PC-9 (cell line): ENCODE results near the gene ITGB5. TPM values are rescaled to one million over a fixed set of nuclear protein-coding genes. Genes with fewer than 3 reads are reported as not detected.

Source experiments
- BruUV-seq: library from RNA; stranded (reverse); fragments of 400-500 nt; replicated peaks from 2 replicates; lab custom pipeline; 2021; lab: Mats Ljungman, UMichigan
- CTCF ChIA-PET: fragments of 300-600 bp; sonication (Branson Sonifier 250); formaldehyde crosslinking; loops from one replicate; lab custom pipeline; 2022; ENCODE audit warnings: antibody characterized with exemption; lab: Charles Lee
- POLR2A ChIA-PET: fragments of 300-600 bp; sonication (Branson Sonifier 250); formaldehyde crosslinking; loops from one replicate; lab custom pipeline; 2022; ENCODE audit warnings: antibody characterized with exemption; ENCODE audit not compliant: unreplicated experiment; lab: Charles Lee
- DNase-seq, 2 experiments: peaks; one replicate each; pipeline versions ENCODE4 v3.0.0 to v3.0.0-alpha.2; 2015 to 2022; ENCODE audit warnings: mixed read lengths in 1 of 2
- H2AFZ ChIP-seq: fragments of 200-600 bp; sonication (generic); 2 replicates; pipeline ENCODE4 v1.8.1; 2017; ENCODE audit warnings: antibody characterized with exemption
- H3F3A ChIP-seq: fragments of 200-600 bp; sonication (generic); 2 replicates; pipeline ENCODE4 v1.8.1; 2017; ENCODE audit warnings: antibody characterized with exemption, mild to moderate bottlenecking, low read depth; ENCODE audit not compliant: insufficient read depth
- H3K27ac ChIP-seq: fragments of 200-600 bp; sonication (generic); 2 replicates; pipeline ENCODE4 v1.6.1; 2016; ENCODE audit warnings: mixed run types
- H3K27me3 ChIP-seq: fragments of 200-600 bp; sonication (generic); 2 replicates; pipeline ENCODE4 v1.6.1; 2016; ENCODE audit warnings: low read depth, mixed run types; ENCODE audit not compliant: insufficient read depth
- H3K36me3 ChIP-seq: fragments of 200-600 bp; sonication (generic); 2 replicates; pipeline ENCODE4 v1.6.1; 2016; ENCODE audit warnings: low read depth, mixed run types
- H3K4me1 ChIP-seq: fragments of 200-600 bp; sonication (generic); replicated peaks from 2 replicates; pipeline ENCODE4 v1.6.1; 2016; ENCODE audit warnings: mixed run types; ENCODE audit not compliant: insufficient read depth
- H3K4me2 ChIP-seq: fragments of 200-600 bp; sonication (generic); 2 replicates; pipeline ENCODE4 v1.6.1; 2017; ENCODE audit warnings: mixed run types
- H3K4me3 ChIP-seq: fragments of 200-600 bp; sonication (generic); 2 replicates; pipeline ENCODE4 v1.6.1; 2016; ENCODE audit warnings: mixed run types
- H3K79me2 ChIP-seq: fragments of 200-600 bp; sonication (generic); 2 replicates; pipeline ENCODE4 v1.6.1; 2017; ENCODE audit warnings: low read depth, mixed run types
- H3K9me2 ChIP-seq: fragments of 200-600 bp; sonication (generic); 2 replicates; pipeline ENCODE4 v1.8.1; 2017; ENCODE audit warnings: mild to moderate bottlenecking; ENCODE audit not compliant: insufficient read depth
- H3K9me3 ChIP-seq: fragments of 200-600 bp; sonication (generic); 2 replicates; pipeline ENCODE4 v1.8.1; 2016; ENCODE audit warnings: low read depth; ENCODE audit not compliant: insufficient read depth
- H4K20me1 ChIP-seq: fragments of 200-600 bp; sonication (generic); 2 replicates; pipeline ENCODE4 v1.8.1; 2017; ENCODE audit not compliant: insufficient read depth
- EZH2 ChIP-seq: fragments of 200-600 bp; sonication (generic); IDR thresholded peaks from 2 replicates; pipeline ENCODE4 v1.8.0; 2017; ENCODE audit warnings: antibody characterized with exemption, low read depth
- intact Hi-C: fragments of 100-400 bp; cut with micrococcal nuclease; formaldehyde crosslinking; loops from one replicate; pipeline ENCODE4 v1.10.0; 2022; ENCODE audit not compliant: unreplicated experiment
- total RNA-seq: library from RNA; stranded (reverse); gene quantifications from 2 replicates; pipeline ENCODE4 v1.2.3, GENCODE V29; 2021
- TF ChIP-seq, protein P1 (sequence below): fragments of 200-600 bp; sonication (generic); conservative IDR thresholded peaks from 2 replicates; pipeline ENCODE4 v1.6.1; 2017; ENCODE audit warnings: mixed run types, antibody characterized with exemption, mild to moderate bottlenecking, moderate library complexity

Gene ITGB5
- total RNA-seq, 1 experiment from 2014 or later = 226 TPM

DNA sequence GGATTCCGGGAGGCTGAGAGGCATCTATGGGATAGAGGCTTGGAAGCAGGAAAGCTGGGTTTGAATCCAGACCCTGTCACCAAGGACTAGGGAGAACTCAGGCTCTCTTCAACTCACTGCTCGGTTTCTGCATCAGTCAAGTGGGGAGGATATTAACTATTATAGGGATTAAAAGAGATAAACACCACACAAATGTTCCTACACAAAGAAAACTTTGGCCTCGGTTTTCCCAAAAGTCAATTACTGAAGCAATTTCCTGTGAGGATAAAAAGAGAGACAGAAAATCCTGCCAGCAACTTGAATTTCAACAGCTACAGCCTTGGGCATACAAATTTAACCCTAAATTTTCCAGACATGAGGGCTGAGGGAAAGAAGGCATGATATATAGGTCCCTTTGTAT, 36.0 kb downstream of the ITGB5 start:
- ChIA-PET POLR2A (no interaction called here), CTCF (no interaction called here)
- intact Hi-C loops = no loop called here
- Histone ChIP-seq H3K4me2 (no peak overlapping the region), H3K9me2 (no peaks in the 10 kb centered on the region), H3K4me1 (peaks cover 9% of the 10 kb centered on the region), H3K27me3 (no peaks in the 10 kb centered on the region), H4K20me1 (no peaks in the 10 kb centered on the region), H3K36me3 (peaks cover 21% of the 10 kb centered on the region), H3K27ac (no peak overlapping the region), H2AFZ (no peak overlapping the region), H3K4me3 (no peak overlapping the region), H3K79me2 (peaks cover 14% of the 10 kb centered on the region), H3F3A (peaks cover 15% of the 10 kb centered on the region), H3K9me3 (no peaks in the 10 kb centered on the region)
- no peak for DNase-seq
- TF ChIP-seq EZH2 = no peak
- TF ChIP-seq, protein P1, sequence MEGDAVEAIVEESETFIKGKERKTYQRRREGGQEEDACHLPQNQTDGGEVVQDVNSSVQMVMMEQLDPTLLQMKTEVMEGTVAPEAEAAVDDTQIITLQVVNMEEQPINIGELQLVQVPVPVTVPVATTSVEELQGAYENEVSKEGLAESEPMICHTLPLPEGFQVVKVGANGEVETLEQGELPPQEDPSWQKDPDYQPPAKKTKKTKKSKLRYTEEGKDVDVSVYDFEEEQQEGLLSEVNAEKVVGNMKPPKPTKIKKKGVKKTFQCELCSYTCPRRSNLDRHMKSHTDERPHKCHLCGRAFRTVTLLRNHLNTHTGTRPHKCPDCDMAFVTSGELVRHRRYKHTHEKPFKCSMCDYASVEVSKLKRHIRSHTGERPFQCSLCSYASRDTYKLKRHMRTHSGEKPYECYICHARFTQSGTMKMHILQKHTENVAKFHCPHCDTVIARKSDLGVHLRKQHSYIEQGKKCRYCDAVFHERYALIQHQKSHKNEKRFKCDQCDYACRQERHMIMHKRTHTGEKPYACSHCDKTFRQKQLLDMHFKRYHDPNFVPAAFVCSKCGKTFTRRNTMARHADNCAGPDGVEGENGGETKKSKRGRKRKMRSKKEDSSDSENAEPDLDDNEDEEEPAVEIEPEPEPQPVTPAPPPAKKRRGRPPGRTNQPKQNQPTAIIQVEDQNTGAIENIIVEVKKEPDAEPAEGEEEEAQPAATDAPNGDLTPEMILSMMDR = no peak
- BruUV-seq = no TSS peak

DNA sequence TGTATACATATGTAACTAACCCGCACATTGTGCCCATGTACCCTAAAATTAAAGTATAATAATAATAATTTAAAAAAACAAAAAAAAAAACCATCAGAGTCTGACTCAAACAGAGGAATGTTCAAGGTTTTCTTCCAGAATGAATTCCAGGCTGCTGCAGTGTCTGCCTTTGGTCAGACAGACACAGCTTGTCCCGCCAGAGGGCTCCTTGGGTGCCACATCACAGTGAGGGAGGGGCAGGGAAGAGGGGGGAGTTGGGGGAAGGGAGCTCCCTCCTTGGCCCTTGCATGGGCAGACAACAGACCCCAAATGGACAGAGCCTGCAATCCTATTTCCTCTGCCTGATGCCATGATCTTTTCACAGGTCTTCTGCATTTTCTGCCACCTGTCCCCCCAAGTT, 36.5 kb downstream of the ITGB5 start:
- no peak for DNase-seq
- CTCF ChIA-PET = no interaction called here
- intact Hi-C loops = no loop called here
- Histone ChIP-seq H3K27ac (no peak overlapping the region), H3K79me2 (peaks cover 11% of the 10 kb centered on the region), H3K4me2 (no peak overlapping the region), H3K4me1 (peaks cover 14% of the 10 kb centered on the region), H4K20me1 (no peaks in the 10 kb centered on the region), H3K27me3 (no peaks in the 10 kb centered on the region), H3K9me2 (no peaks in the 10 kb centered on the region), H3K4me3 (no peak overlapping the region), H3F3A (peaks cover 20% of the 10 kb centered on the region), H3K9me3 (no peaks in the 10 kb centered on the region), H3K36me3 (peaks cover 21% of the 10 kb centered on the region), H2AFZ (no peak overlapping the region)
- TF ChIP-seq EZH2 = no peak
- TF ChIP-seq, protein P1 = no peak
- POLR2A ChIA-PET = no interaction called here
- BruUV-seq = no TSS peak

DNA sequence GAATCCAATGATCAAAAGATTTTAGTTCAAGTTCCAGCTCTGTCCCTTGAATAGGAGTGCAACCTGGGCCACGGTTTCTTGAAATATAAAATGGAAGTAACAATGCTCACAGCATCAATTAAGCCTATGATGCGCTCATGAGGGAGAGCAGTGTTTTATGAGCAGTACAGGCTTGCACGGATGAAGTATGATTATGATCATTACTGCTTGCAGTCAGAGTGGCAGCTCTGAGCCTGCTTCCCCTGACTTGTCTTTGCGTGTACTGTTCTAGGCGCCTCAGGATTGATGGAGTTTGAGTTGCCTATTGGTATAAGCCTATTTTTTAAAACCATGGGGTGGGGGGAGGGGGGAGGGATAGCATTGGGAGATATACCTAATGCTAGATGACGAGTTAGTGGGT, 37.0 kb downstream of the ITGB5 start:
- no peak for TF ChIP-seq EZH2
- TF ChIP-seq, protein P1 = no peak
- peaks cover 11% of the 10 kb centered on the region for H3K79me2 ChIP-seq
- BruUV-seq = no TSS peak
- H3K36me3 ChIP-seq = peaks cover 21% of the 10 kb centered on the region
- H3K27ac ChIP-seq = no peak overlapping the region
- CTCF ChIA-PET = no interaction called here
- H3K9me2 ChIP-seq = no peaks in the 10 kb centered on the region
- H3K4me1 ChIP-seq = peaks cover 18% of the 10 kb centered on the region
- H3K9me3 ChIP-seq = no peaks in the 10 kb centered on the region
- H2AFZ ChIP-seq = no peak overlapping the region
- H3K4me3 ChIP-seq = no peak overlapping the region
- no peaks in the 10 kb centered on the region for H4K20me1 ChIP-seq
- H3K4me2 ChIP-seq = no peak overlapping the region
- DNase-seq = no peak
- peaks cover 24% of the 10 kb centered on the region for H3F3A ChIP-seq
- H3K27me3 ChIP-seq = no peaks in the 10 kb centered on the region
- POLR2A ChIA-PET = no interaction called here
- intact Hi-C loops = no loop called here
